ENCODE results near the gene LRP1-AS.

Gene LRP1-AS

GRCh38 chr12:57146961-57147944 is at the start of gene LRP1-AS:
Gene LRP1-AS (minus strand): TSS chr12:57147619.
- DNase-seq, result no peak

- DNase-seq, result no peak
Measured at GRCh38 chr12:57196956-57197355, 49.5 kb upstream of the LRP1-AS start.

GRCh38 chr12:57196439-57196838 is 49.0 kb upstream of the LRP1-AS start:
- DNase-seq, result no peak

GRCh38 chr12:57195611-57196371 is 48.4 kb upstream of the LRP1-AS start:
- DNase-seq, result no peak

GRCh38 chr12:57195186-57195585 is 47.8 kb upstream of the LRP1-AS start:
- DNase-seq, result no peak

- DNase-seq, result no peak
Measured at GRCh38 chr12:57194253-57194652, 46.8 kb upstream of the LRP1-AS start.

- no peak for DNase-seq
Measured at GRCh38 chr12:57193706-57194245, 46.4 kb upstream of the LRP1-AS start.

GRCh38 chr12:57192920-57193319 is 45.5 kb upstream of the LRP1-AS start:
- DNase-seq, result no peak

GRCh38 chr12:57191410-57191809 is 44.0 kb upstream of the LRP1-AS start:
- no peak for DNase-seq

GRCh38 chr12:57190821-57191220 is 43.4 kb upstream of the LRP1-AS start:
- no peak for DNase-seq

GRCh38 chr12:57190037-57190436 is 42.6 kb upstream of the LRP1-AS start:
- DNase-seq, result no peak

- DNase-seq, result no peak
Measured at GRCh38 chr12:57188090-57188425, 40.6 kb upstream of the LRP1-AS start.

- DNase-seq, result no peak
Measured at GRCh38 chr12:57187222-57188089, 40.0 kb upstream of the LRP1-AS start.

- no peak for DNase-seq
Measured at GRCh38 chr12:57185906-57186508, 38.6 kb upstream of the LRP1-AS start.

- DNase-seq, result no peak
Measured at GRCh38 chr12:57185403-57185802, 38.0 kb upstream of the LRP1-AS start.

GRCh38 chr12:57183939-57184725 is 36.7 kb upstream of the LRP1-AS start:
- no peak for DNase-seq

- DNase-seq, result peak; percentile 23
Measured at GRCh38 chr12:57182918-57183575, 35.6 kb upstream of the LRP1-AS start.

- DNase-seq, result no peak
Measured at GRCh38 chr12:57181561-57182155, 34.2 kb upstream of the LRP1-AS start.

GRCh38 chr12:57181072-57181471 is 33.7 kb upstream of the LRP1-AS start:
- no peak for DNase-seq

- DNase-seq, result no peak
Measured at GRCh38 chr12:57180321-57180989, 33.0 kb upstream of the LRP1-AS start.

All from NK-92 treated with Interleukin-12 subunit alpha and Interleukin-12 subunit beta, amount 100 ng/mL, for 24 hours (cell line).